NCI-H2227 (cell line): ENCODE measurements around the gene R3HDM2.

Experiments
- DNase-seq: peaks from one replicate; lab custom pipeline; 2025; ENCODE audit not compliant: unreplicated experiment; lab: John Stamatoyannopoulos, UW

The R3HDM2 gene

DNA sequence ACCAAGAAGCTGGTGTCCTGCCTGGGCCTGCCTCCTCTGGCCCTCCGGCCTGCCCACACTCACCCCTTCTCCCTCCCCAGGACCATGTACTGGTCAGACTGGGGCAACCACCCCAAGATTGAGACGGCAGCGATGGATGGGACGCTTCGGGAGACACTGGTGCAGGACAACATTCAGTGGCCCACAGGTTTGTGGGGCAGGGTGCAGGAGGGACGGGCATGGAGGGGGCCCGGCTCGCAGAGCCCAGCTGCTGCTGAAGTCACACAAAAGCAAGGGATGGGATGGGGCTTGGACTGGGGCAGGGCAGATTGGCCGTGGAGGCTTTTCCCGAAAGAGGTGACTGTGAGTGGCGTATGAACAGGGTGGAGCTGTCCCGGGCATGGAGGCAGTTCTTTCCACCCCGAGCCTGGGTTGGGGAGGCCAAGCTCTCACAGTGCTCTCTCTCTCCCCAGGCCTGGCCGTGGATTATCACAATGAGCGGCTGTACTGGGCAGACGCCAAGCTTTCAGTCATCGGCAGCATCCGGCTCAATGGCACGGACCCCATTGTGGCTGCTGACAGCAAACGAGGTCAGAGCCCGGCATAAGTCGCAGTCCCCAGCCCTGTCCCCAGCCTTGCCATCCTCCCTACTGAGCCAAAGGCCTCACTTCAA is 222.1 kb downstream of the R3HDM2 start:
- DNase-seq: no peak

DNA sequence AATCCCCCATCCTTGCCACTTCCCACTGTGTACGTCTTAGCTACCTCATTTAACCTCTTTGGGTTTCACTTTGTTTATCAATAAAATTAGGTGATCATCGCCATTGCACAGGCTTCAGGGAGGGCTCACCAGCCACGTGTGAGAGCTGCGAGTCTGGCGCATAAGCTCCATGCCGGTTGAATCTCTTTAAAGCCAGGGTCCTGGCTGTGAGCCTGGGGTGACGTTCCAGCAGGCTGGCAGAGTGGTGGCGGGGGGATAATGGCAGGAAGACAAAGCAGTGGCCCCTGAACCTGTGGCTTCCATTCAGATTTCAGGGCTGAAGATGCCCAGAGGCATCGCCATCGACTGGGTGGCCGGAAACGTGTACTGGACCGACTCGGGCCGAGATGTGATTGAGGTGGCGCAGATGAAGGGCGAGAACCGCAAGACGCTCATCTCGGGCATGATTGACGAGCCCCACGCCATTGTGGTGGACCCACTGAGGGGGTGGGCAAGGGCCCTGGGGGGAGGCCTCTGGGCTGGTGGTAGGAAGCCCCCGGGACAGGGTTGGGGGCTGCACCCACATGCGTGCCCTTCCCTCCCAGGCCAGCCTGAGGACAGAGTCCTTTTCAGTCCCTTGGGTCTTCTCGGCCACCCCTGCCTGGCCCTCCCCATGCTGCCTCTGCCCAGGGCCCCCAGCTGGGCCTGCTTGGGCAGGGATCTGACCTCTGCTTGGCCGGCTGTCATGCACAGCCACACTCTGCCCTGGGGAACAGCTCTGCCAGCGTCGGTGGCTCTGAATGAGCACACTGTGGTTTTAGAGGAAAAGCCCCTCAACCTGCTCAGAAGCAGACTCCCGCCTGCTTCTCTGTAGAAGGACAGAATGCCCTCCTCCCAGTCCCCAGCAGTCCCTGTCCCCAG is 222.9 kb downstream of the R3HDM2 start:
- no peak for DNase-seq

DNA sequence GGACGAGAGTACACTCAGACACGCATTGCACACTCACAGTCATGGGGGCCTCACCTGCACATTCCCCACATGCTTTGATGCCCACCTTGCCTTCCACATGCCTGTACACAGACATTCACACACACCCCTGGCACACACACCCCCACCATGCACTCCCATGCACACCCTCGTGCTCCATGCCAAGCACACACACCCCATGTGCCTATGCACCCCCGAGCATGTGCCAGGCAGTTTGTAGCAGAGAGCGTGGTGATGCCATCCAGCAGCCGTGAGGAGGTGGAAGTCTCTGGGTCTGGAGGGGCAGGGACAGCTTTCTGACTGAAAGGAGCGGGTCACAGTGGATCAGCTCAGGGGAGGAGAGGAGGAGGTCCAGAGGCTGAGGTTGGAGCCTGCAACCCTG is 224.9 kb downstream of the R3HDM2 start:
- no peak for DNase-seq

DNA sequence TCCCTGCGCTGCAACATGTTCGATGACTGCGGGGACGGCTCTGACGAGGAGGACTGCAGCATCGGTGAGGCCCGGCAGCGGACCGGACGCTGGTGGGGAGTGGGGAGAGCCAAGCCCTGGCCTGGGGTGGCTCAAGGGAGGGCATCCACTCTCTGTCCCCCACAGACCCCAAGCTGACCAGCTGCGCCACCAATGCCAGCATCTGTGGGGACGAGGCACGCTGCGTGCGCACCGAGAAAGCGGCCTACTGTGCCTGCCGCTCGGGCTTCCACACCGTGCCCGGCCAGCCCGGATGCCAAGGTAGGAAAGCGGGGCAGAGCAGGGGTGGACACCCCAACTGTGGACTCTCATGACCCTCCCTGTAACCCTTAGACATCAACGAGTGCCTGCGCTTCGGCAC is 225.7 kb downstream of the R3HDM2 start:
- no peak for DNase-seq

DNA sequence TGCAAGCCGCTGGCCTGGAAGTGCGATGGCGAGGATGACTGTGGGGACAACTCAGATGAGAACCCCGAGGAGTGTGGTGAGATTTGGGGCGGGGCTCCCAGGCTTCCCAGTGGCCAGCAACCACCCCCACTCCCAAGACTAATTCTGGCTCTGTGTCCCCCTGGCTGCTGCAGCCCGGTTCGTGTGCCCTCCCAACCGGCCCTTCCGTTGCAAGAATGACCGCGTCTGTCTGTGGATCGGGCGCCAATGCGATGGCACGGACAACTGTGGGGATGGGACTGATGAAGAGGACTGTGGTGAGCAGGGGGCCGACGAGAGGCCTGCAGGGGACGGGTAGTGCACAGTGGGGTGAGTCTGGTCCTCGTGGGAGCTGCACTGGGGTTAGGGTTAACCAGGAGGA is 226.4 kb downstream of the R3HDM2 start:
- no peak for DNase-seq

DNA sequence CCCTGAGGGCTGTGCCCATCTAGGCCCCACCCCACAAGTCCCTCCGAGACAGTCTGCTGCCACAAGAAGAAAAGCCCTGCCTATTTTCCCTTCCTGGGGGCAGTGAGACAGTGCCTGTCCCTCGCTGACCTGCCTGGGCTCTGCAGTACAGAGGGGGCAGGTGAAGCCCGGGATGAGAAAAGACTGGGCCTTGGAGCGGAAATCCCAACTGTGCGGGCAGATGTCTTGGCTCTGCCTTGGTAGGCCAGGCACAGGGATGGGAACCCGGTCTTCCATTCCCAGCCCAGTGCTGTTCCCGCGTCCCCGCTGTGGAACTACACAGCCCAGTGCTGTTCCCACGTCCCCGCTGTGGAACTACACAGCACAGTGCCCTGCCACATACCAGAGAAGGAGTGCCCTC is 227.1 kb downstream of the R3HDM2 start:
- DNase-seq: no peak
